Stimulated activated CD4-positive, alpha-beta T cell treated with anti-CD3 and anti-CD28 coated beads, Interleukin-12 subunit alpha, Interleukin-12 subunit beta, amount 100 ng/mL, for 4 hours (primary cell): ENCODE results near the gene HOXA2.

Experiments used
- DNase-seq: peaks from one replicate; pipeline ENCODE4 v3.0.0-alpha.2; 2020

HOXA2 gene

GRCh38 chr7:27097686-27098577 lies 4.6 kb downstream of the HOXA2 start:
- DNase-seq = no peak

GRCh38 chr7:27096768-27097514 lies 5.5 kb downstream of the HOXA2 start:
- DNase-seq = no peak

GRCh38 chr7:27095897-27096767 lies 6.4 kb downstream of the HOXA2 start, which contains the start of gene HOXA1:
TSS of gene HOXA1 (minus strand) at chr7:27096000. CDS start at chr7:27095912, 88 bp downstream.
- DNase-seq = peak; percentile 63

DNA sequence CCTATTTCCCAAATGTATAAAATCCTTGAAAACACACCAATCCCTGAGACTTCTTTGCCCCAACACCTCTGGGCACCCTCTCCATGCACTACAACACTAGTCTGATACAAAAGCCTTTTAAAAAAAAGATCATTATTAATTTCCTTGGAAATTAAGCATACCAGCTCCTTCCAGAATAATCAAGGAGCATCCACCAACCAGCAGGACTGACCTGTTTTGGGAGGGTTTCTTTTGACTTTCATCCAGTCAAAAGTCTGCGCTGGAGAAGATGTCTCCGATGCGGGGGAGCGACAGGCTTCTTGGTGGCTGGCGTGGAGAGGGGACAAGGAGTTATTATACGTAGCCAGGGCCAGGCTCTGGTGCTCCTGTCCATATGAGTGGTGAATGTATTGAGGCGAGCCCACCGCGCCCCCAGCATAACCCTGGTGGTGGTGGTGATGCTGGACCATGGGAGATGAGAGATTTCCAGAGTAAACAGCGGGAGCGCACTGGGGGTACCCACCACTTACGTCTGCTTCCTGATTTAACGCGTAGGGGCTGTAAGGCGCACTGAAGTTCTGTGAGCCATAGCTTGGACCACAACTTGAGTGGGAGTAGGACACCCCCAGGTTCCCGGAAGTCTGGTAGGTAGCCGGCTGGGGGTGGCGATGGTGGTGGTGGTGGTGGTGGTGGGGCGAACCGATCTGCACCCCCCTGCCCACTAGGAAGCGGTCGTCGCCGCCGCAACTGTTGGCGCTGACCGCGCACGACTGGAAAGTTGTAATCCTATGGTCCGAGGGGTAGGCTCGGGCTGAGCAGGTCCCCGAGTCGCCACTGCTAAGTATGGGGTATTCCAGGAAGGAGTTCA lies 7.2 kb downstream of the HOXA2 start:
- DNase-seq = no peak

DNA sequence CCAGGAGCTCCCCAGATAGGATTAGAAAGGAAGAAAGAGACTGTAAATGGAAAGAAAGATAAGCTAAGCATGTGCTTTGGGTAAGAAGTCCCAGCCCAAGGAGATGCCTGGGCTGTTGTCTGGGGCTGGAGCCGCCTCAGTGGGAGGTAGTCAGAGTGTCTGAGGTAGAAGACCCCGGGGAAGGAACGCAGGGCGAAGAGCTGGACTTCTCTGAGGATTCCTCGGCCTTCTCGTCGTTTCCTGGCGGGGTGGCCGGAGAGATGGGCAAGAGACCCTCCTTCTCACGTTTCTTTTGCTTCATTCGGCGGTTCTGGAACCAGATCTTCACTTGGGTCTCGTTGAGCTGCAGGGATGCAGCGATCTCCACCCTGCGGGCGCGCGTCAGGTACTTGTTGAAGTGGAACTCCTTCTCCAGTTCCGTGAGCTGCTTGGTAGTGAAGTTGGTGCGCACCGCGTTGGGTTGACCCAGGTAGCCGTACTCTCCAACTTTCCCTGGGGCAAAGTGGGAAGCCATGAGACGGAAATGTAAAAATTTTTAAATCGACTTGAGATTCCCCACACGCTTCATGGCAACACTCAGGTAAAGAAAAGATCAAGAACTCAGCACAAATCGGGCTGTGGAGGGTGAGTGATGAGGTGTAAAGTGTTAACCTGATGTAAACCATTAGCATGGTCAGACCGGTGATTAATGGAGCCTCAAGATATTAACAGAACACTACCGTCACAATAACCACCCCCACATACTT lies 8.0 kb downstream of the HOXA2 start:
- DNase-seq = no peak

GRCh38 chr7:27093184-27093895 lies 9.1 kb downstream of the HOXA2 start:
- no peak for DNase-seq

GRCh38 chr7:27092819-27093110 lies 9.7 kb downstream of the HOXA2 start:
- DNase-seq = no peak

DNA sequence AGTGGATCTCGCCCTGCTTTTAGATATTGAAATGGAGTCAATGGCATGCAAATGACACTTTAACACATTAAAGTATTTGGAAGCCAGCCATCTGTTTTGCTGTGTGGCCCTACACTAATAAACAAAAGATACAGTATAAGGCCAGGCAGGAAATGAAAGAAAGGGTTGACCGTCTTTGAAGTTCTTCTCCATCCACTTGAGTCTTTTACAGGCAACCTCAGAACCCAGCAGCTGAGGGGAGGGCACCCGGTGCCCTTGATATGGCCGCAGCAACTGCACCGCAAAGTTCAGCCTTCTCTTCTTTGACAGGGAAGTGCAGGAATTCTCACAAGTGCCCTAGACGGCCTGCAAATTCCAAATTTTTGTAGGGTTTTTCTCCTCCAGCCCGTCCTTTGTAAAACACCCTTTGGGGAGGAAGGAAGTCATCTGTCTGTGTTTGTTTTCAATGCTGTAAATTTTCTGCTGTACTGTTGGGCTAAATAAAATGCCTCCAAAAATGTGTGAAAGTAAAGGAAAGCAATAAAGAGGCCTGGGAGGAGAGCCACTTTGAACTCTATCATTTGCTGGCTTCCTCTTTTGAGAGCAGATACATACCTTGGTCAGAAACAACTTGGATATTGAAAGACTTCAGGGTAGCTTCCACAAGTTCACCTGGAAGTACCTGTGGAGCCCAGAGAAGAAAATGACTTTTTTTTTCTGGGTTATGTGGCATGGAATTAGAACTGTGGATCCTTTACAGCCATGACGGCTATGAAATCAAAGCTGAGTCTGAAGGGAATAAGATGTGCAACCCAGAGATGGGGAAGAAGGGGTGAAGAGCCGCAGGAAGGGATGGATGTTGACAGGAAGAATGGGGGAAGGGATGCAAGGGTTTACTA lies 10.3 kb downstream of the HOXA2 start:
- no peak for DNase-seq

GRCh38 chr7:27091105-27091504 lies 11.4 kb downstream of the HOXA2 start:
- DNase-seq = no peak

DNA sequence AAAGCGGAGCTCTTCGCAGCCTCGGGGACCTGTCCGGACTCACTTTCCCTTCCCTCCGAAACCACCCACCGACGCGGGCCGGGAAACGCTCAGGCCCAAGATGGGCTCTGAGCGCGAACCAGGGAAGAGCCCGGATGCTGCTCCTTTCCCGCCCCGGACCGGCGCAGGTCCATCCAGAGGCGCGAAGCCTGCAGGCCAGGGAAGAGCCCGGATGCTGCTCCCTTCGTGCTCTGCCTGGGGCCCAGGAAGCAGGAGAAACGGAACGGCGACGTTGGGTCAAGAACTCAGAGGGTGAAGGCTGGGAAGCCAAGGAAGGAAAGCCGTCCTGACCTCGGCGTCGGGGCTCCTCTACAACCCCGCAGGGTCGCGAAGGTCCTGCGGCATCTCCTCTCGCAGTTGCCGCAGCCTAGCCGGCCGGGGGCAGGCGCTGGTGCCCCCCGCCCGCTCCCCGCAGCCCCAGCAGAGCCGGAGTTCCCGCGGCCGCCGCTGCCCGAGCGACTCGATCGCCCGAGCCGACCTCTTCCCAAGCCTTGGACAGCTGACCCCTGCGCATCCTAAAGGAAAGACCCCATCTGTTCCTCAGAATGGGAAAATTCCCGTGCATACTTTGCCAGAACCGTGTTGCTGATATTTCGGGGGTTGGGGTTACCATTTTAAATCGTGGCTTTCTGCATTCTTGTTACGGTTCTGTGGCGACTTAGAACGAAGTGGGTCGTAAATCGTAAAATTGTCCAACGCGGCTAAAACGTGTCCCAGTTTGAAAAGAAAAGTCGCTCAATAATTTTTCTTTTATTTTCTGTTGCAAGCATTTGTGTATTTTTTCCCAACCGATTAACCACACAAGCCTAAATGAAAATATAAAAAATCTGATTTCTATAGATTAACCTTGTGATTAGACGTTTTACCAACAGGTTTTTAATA lies 14.2 kb downstream of the HOXA2 start:
- DNase-seq = no peak

GRCh38 chr7:27083646-27084045 lies 18.8 kb downstream of the HOXA2 start:
- no peak for DNase-seq

GRCh38 chr7:27082171-27082570 lies 20.3 kb downstream of the HOXA2 start:
- no peak for DNase-seq

- DNase-seq = no peak
Observed at GRCh38 chr7:27080844-27081436, 21.5 kb downstream of the HOXA2 start.

DNA sequence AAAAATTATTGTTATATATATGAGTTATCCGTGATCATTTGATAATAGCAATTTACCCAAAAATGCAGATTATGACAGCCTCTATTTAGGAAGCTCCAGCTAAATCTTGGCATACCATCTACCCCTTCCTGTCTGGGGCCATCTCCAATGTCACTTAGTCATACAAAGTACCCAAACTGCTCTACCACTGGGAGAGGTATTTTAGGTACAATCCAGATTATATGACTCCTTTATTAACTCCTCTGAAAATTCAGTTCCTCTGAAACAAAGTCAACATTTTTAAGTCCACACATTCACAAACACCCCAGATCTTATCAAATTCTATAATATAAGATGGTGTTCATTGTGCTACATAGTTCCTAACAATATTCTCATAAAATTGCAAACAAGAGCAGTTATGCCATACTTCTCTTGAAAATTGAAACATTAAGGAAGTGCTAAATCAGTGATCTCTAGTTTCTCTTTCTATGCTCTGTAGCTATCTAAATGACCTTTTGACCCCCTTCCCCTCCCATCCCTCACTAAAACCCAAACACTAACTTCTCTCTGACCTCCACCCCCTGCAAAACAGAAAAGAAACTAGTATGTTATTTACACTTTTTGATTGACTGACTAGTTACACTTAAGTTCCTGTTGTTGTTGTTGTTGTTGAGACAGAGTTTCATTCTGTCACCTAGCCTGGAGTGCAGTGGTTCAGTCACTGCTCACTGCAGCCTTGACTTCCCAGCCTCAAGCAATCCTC lies 23.1 kb downstream of the HOXA2 start:
- DNase-seq = no peak

DNA sequence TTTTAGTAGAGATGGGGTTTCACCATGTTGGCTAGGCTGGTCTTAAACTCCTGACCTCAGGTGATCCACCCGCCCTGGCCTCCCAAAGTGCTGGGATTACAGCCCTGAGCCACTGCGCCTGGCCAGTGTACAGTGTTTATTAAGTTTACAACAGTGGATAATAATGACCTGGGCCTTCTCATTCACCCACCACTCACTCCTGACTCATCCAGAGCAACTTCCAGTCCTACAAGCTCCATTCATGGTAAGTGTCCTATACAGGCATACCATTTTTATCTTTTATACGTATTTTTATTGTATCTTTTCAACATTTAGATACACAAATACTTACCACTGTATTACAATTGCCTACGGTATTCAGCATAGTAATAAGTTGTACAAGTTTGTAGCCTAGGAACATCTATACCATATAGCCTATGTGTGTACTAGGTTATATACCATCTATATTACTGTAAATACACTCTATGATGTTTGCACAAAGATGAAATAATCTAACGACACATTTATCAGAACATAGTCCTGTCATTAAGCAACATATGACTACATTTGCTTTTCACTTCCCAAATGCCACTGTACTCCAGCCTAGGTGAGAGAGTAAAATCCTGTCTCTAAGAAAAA lies 23.8 kb downstream of the HOXA2 start:
- DNase-seq = no peak

DNA sequence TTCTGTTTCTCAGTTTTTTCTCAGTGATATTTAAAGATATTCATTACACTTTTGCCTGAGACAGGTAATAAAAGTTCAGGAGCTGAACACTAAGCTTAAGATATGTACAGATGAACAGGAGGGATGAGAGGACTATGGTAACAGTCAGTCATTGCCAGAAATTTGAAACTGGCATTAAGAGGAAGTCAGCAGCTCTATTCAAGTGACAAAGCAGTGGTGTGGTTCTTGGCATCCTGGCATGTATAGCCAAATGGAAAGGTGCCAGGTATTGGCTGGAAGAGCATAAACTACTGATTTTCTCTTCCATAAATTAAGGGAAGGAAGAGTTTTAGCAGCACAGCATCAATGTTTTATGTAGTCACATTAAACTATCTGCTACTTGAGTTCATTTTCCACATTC lies 29.4 kb downstream of the HOXA2 start:
- DNase-seq = no peak
